ENCODE results near the gene IL4I1.

DNA sequence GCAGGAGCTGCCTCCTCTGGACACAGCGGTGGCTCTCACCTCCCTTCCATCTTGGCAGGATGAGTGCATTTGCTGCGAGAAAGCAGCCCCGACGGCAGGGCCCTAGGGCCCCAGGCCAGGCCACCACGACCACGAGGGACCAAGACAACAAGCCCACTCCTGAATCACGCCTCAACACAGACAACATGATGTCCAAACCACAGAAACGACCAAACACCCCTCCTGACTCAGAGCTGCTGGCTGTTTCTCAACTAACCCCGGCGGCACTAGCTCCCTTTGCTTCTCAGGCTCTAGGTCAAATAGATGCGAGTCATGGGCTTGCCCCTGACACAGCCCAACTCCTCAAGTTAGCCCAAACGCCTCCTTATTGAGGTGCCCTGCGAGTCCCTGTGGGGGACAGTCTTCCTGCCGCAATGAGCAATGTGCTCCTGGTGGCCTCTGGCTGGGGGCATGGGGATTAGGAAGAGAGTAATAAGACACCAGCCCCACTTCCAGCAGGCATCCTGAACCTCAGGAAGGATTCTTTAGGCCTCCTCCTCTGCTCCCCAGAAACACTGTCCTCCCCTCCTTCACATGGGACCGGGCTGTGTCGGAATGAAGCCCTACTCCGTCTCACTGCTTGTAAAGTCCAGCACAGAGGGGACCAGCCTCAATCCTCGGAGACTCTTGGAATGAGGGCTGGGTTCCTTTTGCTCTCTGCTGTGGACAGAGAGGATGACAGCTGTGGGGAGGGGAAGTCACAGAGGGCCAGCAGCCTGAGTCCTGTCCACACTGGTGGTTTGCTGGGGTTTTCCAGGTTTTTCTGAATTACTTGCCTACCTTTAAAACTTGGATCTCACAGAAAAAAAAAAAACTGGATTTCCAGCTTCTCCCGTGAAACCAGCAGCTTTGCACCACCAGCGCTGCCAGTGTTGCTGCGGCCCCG lies 25.4 kb upstream of the IL4I1 start:
- TF ChIP-seq, protein P1, sequence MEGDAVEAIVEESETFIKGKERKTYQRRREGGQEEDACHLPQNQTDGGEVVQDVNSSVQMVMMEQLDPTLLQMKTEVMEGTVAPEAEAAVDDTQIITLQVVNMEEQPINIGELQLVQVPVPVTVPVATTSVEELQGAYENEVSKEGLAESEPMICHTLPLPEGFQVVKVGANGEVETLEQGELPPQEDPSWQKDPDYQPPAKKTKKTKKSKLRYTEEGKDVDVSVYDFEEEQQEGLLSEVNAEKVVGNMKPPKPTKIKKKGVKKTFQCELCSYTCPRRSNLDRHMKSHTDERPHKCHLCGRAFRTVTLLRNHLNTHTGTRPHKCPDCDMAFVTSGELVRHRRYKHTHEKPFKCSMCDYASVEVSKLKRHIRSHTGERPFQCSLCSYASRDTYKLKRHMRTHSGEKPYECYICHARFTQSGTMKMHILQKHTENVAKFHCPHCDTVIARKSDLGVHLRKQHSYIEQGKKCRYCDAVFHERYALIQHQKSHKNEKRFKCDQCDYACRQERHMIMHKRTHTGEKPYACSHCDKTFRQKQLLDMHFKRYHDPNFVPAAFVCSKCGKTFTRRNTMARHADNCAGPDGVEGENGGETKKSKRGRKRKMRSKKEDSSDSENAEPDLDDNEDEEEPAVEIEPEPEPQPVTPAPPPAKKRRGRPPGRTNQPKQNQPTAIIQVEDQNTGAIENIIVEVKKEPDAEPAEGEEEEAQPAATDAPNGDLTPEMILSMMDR (IDR thresholded peaks at IDR 0.05 in 8 of 11, conservative IDR thresholded peaks at IDR 0.05 in 3 of 11), result no peak
- TF ChIP-seq POLR2A (IDR thresholded peaks at IDR 0.05), result no peak
